HG02970 (cell line): ENCODE data around the gene ACOXL.
"Not testable (repeated sequence)": the region's sequence is repeated elsewhere in the genome, so short reads cannot be mapped to it uniquely, and the experiment has no call there.

Experiments used
- ATAC-seq: cut with Tn5 transposase; IDR thresholded peaks from one replicate; pipeline ENCODE4 v1.9.1; 2021; ENCODE audit warnings: mild to moderate bottlenecking, moderate library complexity, moderate number of reproducible peaks; ENCODE audit not compliant: unreplicated experiment, low FRiP score

Gene ACOXL

DNA sequence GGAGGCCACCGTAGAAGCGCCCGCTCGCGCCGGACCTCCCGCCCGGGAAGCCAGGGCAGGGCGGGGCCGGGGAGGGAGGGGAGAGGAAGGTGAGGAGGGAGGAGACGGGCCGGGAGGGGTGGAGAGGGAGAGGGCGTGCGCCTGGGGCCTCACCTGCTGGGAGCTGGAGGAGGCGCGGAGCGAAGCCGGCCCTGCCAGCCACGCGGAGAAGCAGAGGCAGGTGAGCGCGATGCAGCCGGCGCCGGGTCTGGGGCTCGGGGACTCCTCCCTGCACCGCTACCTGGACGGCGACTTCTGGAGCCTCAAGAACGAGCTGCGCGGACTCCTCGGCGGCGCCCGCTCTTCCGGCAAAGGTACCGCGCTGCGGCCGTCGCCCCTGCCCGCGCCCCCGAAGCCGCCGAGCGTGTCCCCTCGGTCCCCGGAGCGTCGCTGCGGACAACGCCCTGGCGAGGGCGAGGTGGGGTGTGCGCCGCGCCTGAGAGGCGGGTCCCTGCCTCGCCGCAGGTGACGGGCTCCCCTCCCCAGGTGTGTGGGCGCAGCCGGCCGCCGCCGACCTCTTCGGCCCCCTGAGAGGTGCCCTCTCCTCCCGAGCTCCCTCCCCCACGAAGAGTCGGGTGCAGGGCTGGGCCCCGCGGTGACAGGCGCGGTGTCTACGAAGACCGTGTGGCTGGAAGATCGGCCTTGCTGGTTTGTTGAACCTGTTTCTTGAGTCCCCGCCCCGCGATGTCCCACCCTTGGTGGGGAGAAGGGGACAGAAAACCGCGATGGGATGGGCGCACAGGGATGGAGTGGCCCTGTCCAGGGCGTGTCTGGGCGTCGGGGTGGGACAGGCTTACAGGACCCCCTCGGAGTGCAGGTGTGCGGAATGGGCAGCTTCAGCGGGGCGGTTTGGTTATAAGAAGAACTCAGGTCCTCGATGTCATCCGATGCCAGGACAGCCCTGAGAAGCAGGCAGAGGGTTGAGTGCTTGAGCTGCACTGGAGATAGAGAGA, at the start of gene ACOXL:
Gene ACOXL, plus strand, starts transcription at position 152 of the 992 bp plus-strand sequence. CDS start 35,817 bp downstream, outside the sequence.
- no peak for ATAC-seq

GRCh38 chr2:110682872-110683271, 49.5 kb upstream of the ACOXL start:
- ATAC-seq, result no peak

GRCh38 chr2:110687775-110688484, 44.4 kb upstream of the ACOXL start:
- ATAC-seq, result not testable (repeated sequence)

DNA sequence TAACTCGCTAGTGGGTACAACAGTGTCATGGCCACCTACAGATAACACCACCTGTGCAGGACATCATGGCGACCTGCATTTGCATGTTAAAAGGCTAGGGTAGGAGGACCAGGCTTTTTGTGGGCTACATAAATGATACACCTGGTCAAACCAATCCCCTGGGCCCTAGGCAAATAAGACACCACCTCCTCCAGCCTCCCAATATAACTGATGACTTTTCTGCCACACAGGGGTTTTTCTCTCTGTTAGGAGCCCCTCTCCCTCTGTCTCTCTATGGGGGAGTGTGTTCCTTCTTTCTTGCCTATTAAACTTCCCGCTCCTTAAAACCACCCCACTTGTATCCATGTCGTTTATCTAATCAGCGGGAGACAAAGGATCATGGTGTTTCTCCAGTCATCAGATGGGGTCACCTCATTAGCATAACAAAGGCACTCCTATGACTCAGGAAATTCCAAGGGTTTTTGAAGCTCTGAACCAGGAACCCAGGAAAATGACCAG, 43.7 kb upstream of the ACOXL start:
- no peak for ATAC-seq

GRCh38 chr2:110690083-110690965, 42.0 kb upstream of the ACOXL start:
- no peak for ATAC-seq

DNA sequence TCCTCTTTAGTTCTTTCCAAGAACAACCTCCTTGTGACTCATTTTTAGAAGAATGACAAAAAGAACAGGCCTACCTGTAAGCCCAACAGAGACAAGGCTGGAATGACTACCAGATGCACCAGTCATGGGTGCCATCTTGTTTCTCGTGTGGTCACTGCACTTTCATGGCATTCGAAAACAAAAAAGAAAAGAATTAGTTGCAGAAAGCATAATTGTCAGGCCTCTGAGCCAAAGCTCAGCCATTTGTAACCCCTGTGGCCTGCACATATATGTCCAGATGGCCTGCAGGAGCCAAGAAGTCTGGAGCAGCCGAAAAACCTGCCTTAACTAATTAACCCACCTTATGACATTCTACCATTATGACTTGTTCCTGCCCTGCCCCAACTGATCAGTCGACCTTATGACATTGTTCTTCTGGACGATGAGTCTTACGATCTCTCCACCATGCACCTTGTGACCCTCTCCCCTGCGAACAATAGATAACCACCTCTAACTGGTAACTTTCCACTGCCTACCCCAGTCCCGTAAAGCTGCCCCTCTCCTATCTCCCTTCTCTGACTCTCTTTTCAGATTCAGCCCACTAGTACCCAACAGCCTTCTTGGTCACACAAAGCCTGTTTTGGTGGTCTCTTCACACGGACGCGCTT, 40.6 kb upstream of the ACOXL start:
- no peak for ATAC-seq

GRCh38 chr2:110695146-110695898, 37.1 kb upstream of the ACOXL start:
- ATAC-seq, result not testable (repeated sequence)

- ATAC-seq, result not testable (repeated sequence)
Measured at GRCh38 chr2:110698253-110698652, 34.1 kb upstream of the ACOXL start.

DNA sequence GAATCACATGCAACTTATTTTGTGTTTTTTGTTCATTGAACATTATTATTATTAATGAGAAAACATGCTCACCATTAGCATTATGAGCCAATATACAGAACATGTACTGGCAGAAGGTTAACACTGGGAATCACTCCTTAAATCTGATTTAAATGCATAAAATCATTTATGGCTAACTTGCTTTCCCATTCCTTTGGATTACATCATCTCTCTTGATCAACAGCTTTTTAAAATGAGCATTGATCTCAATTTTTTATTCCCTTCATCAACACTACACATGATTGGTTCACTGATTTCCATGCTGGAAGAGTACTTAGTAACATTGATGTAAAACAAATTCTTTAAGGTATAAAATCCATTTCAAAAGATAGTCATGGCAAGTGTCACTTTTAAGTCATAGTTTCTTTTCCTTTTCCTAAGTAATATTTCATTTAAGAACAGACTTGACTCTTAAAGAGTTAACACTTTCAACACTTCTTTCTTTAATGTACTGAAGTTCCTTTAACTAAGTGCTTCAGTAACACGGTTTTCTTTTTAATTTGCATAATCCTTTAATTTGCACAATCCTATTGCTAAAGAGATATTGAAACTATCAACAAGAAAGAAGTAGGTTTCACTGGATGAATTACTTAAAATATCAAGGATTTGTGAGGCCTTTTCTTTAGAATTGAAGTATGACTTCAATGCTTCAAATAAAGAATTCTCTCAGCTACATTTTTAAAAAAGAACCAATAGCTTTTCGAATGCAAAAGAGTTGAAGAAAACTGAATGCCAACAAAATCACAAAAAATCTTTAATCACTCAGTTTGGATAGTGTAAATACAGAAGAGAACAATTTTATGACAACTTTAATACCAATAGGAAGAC, 29.6 kb upstream of the ACOXL start:
- ATAC-seq, result no peak

- no peak for ATAC-seq
Measured at GRCh38 chr2:110707386-110707965, 24.9 kb upstream of the ACOXL start.

DNA sequence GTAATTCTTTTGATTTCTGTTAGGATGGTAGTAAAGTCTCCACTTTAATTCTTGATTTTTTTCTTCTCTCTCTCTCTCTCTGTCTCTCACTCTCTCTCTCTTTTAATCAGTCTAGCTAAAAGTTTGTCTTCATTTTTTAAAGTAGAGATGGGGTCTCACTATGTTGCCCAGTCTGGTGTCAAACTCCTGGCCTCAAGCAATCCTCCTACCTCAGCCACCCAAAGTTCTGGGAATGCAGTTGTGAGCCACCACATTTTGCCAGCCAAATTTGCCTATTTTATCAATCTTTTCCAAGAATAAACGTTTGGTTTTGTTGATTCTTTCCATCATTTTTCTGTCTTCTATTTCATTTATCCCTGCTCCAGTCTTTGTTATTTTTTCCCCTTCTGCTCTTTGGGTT, 23.9 kb upstream of the ACOXL start:
- no peak for ATAC-seq

- no peak for ATAC-seq
Measured at GRCh38 chr2:110712737-110713136, 19.6 kb upstream of the ACOXL start.

DNA sequence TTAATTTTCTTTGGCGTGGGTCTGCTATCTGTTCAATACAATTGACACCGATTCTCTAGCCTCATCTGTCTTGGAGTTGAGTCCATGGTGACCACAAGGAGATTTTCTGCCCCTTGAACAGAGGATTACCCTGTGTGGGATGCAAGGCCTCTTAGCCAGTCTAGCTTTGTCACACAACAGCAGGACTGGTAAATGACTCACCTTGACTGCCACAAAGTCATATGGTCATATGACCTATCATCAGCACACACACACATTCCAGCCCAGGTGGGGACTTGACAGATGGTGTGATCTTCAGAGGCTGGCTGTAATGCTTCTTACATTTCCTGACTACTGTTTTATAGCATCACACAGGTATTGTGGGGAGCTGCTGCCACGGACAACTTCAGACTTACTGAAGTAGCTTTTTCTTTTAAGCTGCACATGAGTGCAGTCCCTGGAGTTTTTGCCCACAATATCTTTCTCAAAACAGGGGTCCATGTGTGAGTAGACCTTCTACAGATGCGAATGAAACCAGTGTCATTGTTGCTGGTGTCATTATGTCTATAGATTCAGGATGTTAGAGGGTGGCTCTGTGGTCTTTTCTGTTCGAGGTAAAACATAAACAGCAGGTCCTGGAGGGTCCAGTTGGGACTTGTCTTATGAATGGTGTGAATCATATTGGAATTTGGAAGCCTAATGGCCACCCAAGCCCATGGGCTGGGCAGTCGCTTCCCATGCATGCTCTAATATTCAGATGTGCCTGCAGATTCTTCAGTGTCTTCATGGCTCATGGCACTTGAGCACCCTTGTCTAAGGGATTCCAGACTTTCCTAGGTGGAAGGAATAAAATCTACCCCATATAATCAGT, 18.6 kb upstream of the ACOXL start:
- ATAC-seq, result no peak

DNA sequence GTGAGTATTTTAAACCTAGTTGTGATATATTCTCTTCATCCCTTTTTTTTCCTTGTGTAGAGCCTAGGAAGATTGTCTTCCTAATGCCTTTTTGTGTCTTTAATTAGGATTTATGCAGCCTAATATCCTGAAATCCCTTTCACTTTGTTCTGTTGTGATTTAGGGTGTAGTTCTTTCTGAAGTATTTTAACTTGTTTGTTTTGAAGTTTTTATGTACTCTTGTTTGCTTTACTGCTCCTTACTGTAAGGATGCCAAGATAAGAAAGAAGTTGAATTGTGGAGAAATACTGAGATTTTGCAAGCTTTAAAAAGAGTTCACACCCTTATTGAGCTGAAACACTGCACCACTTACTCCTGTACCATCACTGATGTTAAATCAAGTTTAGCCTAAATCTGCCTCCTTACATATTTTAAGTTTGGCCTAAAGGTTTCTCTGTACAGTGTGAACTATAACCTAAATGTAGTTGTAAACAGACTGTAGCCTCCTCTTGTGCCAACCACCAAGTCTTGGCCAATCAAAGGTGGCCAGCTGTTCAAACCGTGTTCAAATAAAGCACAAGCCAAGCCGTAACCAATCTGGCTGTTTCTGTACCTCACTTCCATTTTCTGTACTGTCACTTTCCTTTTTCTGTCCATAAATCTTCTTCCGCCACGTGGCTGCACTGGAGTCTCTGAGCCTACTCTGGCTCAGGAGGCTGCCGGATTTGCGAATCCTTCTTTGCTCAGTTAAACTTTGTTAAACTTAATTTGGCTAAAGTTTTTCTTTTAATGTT, 17.7 kb upstream of the ACOXL start:
- ATAC-seq, result no peak

DNA sequence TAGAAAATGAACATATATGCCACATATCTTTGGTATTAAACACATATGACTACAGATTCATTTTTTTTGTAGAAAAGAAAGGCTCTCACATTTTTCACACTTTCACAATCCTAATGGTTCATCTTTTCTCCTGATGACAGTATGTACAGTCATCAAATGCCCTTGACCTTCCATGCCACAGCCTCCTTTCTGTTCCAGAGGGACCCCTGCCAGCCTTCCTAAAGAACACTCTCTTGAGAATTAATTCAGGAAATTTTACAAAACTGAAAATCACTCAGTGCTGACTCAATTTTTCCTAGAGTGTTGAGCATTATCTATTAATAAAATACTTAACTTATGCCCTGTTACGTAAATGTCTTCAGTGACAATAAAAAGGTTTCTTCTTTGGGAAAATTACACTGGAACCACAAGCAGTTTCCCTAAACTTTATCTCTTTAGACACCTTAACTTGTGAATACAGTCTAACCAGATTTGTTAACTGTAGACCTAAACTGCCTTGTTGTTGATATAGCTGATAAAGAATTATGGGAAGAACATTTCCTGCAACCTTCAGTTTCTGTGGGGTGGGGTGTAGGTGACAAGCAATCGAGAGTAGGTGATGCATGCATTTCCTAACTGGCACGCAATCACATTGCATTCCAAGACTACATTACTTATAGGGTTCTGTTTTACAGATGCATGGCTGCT, 15.3 kb upstream of the ACOXL start:
- no peak for ATAC-seq

DNA sequence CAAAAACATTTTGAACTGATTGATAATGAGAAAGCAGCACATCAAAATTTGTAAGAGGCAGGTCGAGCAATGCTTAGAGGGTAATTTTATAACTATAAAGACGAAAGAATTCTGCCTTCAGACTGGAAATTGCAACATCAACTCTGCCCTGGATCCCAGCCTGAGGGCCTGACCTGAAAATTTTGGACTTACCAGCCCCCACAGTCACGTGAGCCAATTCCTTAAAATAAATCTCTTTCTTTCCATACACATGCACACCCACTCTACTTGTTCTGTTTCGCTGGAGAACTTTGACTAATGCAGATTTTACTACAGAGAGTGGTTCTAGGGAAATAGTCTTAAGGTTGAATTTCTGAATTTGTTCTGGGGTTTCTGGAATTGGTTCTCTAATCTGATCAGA, 14.6 kb upstream of the ACOXL start:
- ATAC-seq, result no peak
